GM19324 (cell line): ENCODE measurements around the gene CELF2.

ENCODE experiments used
- ATAC-seq: cut with Tn5 transposase; IDR thresholded peaks from one replicate; pipeline ENCODE4 v1.9.1; 2021; ENCODE audit warnings: mild to moderate bottlenecking, moderate library complexity; ENCODE audit not compliant: unreplicated experiment, low FRiP score

Gene CELF2

GRCh38 chr10:11088709-11089108 lies 71.0 kb downstream of the CELF2 start:
- ATAC-seq = no peak

- no peak for ATAC-seq
Observed at GRCh38 chr10:11089272-11089671, 71.6 kb downstream of the CELF2 start.

- no peak for ATAC-seq
Observed at GRCh38 chr10:11091517-11092102, 73.9 kb downstream of the CELF2 start.

- ATAC-seq = no peak
Observed at GRCh38 chr10:11093771-11094736, 76.4 kb downstream of the CELF2 start.

- ATAC-seq = no peak
Observed at GRCh38 chr10:11095374-11095801, 77.7 kb downstream of the CELF2 start.

- ATAC-seq = no peak
Observed at GRCh38 chr10:11096422-11096821, 78.8 kb downstream of the CELF2 start.

GRCh38 chr10:11097686-11098085 lies 80.0 kb downstream of the CELF2 start:
- no peak for ATAC-seq

- no peak for ATAC-seq
Observed at GRCh38 chr10:11098666-11099065, 81.0 kb downstream of the CELF2 start.

GRCh38 chr10:11104772-11105675 lies 87.4 kb downstream of the CELF2 start:
- no peak for ATAC-seq

GRCh38 chr10:11105676-11106004 lies 88.0 kb downstream of the CELF2 start:
- no peak for ATAC-seq

GRCh38 chr10:11106621-11107374 lies 89.1 kb downstream of the CELF2 start:
- no peak for ATAC-seq

GRCh38 chr10:11107948-11108347 lies 90.3 kb downstream of the CELF2 start:
- no peak for ATAC-seq

GRCh38 chr10:11108356-11108755 lies 90.7 kb downstream of the CELF2 start:
- ATAC-seq = no peak

GRCh38 chr10:11109590-11109989 lies 91.9 kb downstream of the CELF2 start:
- ATAC-seq = no peak

- ATAC-seq = no peak
Observed at GRCh38 chr10:11110539-11110938, 92.9 kb downstream of the CELF2 start.

GRCh38 chr10:11111490-11111889 lies 93.8 kb downstream of the CELF2 start:
- no peak for ATAC-seq

- ATAC-seq = no peak
Observed at GRCh38 chr10:11112718-11113117, 95.0 kb downstream of the CELF2 start.

GRCh38 chr10:11113156-11113555 lies 95.5 kb downstream of the CELF2 start:
- no peak for ATAC-seq

GRCh38 chr10:11114269-11114668 lies 96.6 kb downstream of the CELF2 start:
- no peak for ATAC-seq

GRCh38 chr10:11115337-11115736 lies 97.7 kb downstream of the CELF2 start:
- no peak for ATAC-seq
